GM18520 (cell line): ENCODE measurements around the gene TPBG.

Experiments used
- ATAC-seq: cut with Tn5 transposase; IDR thresholded peaks from one replicate; pipeline ENCODE4 v1.9.1; 2021; ENCODE audit not compliant: unreplicated experiment

Gene TPBG

DNA sequence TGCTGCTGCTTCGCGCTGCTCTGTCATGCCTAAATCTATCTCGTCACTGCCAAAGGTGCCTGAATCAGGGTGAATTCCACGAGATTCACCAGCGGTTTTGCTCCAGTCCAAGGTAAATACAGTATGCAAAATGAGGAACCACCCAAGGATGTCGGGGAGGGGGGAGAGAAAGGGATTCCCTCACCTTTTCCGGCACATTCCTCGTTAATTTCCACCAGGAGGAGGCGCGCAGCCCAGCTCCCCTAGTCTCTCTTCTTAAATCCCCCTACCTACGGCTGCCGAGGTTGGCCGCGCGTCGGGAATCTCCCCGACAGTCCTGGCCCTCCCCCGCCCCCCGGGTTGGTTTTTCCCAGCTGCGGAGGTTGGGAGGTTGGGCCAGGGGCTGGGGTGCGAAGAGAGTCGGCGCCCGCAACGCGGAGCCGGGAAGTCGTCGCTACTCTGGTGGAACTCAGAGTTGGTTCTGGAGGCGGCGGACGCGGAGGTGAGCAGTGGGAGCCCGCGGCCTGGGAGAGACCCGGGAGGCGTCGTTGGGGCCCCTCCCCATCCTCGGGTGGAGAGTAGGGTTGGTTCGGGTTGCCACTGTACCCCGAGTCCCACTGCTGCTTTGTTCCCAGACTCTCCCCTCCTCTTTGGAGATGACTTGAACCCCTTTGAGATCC is at the start of gene TPBG:
Gene TPBG (plus strand): TSS at position 390 of the 659 bp plus-strand sequence. CDS start 1,145 bp downstream, outside the sequence.
- ATAC-seq = no peak

DNA sequence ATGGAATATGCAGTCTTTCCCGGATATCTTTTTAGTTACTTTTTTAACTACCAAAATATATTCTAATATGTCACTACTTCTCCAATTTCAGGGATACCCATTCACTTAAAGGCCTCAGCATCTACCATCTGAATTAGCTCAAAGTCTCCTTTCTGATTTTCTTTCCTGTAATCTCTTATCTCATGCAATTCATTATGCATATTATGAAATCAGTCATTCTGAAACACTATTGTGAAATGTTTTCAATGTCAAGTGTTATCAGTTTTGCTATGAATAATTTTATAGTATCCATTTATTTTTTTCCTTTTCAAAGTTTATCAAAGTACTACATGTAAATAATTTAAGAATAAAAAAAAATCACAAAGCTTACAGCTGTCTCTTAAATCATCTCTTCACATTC is 41.2 kb upstream of the TPBG start:
- no peak for ATAC-seq

- ATAC-seq = no peak
Measured at GRCh38 chr6:82329766-82330165, 33.9 kb upstream of the TPBG start.

DNA sequence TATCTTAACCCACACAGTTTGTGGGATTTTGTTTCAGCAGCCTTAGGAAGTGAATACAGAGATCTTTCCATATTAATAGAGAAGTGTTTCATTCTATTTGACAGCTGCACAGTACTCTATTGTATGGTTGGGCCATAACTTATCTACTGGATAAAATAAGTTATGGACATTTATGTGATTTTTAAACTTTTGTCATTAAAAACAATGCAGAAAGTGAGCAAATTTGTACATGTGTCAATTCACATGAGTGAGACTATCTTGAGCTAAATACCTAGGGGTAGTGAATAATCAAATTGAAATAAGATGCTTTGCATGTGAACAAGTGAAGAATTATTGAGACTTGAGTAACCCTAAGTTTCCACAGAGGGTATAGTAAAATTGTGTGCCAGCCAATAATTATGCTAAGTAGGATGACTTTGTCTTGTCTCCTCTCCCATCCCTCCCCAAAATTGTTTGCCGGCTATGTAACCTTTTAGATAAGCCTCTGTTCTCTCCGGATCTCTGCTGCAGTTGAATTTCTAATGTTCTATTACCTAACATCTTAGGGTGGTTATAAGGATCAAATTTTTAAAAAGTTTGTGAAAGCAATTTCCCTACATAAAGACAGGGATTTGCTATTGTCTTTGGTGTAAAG is 33.3 kb upstream of the TPBG start:
- ATAC-seq = no peak

- ATAC-seq = no peak
Measured at GRCh38 chr6:82331031-82331773, 32.4 kb upstream of the TPBG start.

DNA sequence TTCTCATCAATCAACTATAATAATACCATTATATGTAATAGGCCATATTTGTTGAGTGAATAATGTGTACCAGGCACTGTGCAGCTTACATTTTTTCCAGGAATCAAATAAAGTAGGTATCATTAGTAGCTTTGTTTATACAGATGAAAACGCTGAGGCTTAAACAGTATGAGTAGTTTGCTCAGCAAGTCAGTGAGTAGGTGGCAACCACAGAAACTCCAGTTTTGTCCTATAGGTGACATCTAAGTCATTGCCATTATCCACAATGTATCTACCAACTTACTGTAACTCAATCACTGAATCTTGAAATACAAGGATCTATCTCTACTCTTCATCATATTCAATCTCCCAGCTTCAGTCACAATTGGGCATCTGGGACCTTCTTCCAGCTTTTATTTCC is 29.8 kb upstream of the TPBG start:
- ATAC-seq = no peak

GRCh38 chr6:82337688-82338257 is 25.8 kb upstream of the TPBG start:
- no peak for ATAC-seq

DNA sequence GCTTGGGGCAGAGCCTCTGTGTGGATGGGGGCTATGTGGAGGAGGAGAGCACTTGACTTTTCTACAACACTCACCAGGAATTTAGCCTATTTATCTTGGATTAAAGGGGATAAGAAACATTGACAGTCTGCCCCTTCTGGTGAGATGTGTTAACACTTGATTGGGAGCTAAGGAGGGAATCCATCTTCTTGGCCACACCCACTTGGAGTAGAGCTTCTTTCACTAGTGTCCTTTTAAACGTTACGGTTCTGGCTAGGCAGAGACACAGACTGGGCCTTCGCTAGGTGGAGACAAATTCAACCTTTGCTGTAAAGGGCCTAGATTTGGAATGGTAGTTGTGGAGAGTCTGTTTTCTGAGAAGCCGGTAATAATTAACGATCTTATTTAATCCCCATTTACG is 15.5 kb upstream of the TPBG start:
- ATAC-seq = no peak

DNA sequence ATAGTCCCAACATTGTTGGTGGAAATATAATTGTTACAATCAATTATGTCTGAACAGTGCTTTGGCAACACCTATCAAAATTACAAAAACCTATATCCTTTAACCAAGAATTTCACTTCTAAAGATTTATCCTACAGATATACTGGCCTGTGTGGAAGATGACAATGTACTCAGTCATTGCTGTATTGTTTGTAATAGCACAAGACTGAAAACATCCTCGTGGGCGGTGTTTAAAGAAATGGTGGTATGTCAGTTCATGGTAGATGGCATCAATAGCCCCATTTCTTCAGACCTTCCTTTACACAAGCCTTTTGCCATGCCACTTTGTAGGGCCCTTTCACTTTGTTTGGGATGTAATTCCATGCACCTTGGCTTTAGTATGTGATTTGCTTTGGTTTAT is 9.8 kb upstream of the TPBG start:
- ATAC-seq = no peak

DNA sequence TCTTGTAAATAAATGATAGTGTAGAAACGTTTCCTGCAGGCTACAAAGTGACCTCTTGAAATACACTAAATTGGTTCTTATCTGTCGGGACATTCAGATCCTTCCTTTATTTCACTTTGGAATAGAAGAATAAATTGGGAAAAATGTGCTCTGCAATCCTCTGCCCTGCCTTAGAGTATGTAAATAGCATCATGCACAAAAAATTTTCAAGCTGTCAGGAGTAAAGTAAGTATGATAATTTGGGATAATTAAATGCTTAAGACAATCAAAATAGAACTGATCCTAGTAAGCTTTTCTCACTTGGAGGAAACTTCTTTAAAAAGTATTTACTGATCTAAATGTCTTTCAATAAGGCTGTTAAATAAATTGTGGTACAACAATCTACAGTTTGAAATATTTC is 3.1 kb upstream of the TPBG start:
- ATAC-seq = no peak

DNA sequence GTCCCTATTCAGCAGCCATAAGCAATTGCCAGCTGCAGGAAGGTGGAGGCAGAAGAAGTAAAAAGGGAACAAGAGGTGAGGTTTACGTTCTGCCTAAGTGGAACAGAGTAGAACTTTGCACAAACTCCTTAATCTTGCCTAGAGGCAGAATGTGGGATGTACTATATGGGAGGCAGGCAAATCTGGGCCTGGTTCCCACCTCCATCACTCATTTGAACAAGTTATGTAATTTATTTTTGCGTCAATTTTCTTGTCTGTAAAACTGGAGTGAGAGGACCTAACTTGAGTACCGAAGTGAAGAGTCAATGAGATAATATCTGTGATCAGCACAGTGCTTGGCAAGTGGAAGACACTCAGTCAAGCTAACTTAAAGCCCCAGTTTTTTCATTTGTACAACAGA is 2.0 kb upstream of the TPBG start:
- no peak for ATAC-seq

- no peak for ATAC-seq
Measured at GRCh38 chr6:82362144-82362543, 1.5 kb upstream of the TPBG start.

DNA sequence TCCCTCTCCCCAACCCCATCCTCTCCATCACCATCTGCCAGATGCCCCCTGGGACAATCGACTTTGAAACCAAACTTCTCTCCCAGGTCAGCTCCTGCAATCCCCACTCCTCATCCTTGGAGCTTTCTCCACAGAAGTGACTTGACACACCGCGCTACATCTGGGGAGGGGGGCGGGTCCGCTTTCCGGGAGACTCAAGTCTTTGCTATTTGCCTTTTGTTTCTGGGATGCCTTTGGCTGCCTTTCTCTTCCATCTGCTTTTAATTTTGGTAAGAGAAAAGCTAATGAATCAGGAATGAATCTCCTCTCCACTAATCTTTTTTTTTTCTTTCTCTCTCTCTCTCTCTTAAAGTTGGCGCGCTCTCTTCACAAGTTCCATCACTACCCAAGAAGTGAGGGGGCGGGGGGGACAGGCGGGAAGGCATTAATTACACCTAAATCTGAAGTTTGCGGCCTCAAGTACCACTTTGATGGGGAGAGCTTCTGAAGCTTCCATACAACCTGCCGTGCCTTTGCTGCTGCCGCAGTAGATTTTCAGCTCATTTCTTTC is 664 bp upstream of the TPBG start:
- no peak for ATAC-seq

GRCh38 chr6:82364087-82365015 is 734 bp downstream of the TPBG start:
- no peak for ATAC-seq

GRCh38 chr6:82365016-82365795 is 1.6 kb downstream of the TPBG start:
- no peak for ATAC-seq

GRCh38 chr6:82367704-82368103 is 4.1 kb downstream of the TPBG start:
- no peak for ATAC-seq

GRCh38 chr6:82370788-82371187 is 7.2 kb downstream of the TPBG start:
- no peak for ATAC-seq

GRCh38 chr6:82371799-82372546 is 8.4 kb downstream of the TPBG start:
- ATAC-seq = no peak

- ATAC-seq = no peak
Measured at GRCh38 chr6:82372656-82373055, 9.0 kb downstream of the TPBG start.
